HepG2 (cell line): ENCODE data around the gene SLC38A2. TPM values are rescaled to one million over a fixed set of nuclear protein-coding genes. Genes with fewer than 3 reads are reported as not detected.

Experiments used
- CENPX ChIP-seq: sonication (generic); formaldehyde crosslinking; IDR thresholded peaks from 2 replicates; pipeline ENCODE4 v1.9.0; 2021; ENCODE audit warnings: mild to moderate bottlenecking, missing genetic modification reagents, moderate library complexity
- CREB1 ChIP-seq, 2 experiments: fragments of 450-650 bp in 1 of 2; IDR thresholded peaks; 2 replicates each; pipeline ENCODE4 v1.6.1; 2016 to 2017; ENCODE audit warnings: control low read depth in 1 of 2, mild to moderate bottlenecking in 1 of 2, missing compliant biosample characterization in 1 of 2, missing genetic modification characterization in 1 of 2
- ETV5 ChIP-seq: IDR thresholded peaks from 2 replicates; pipeline ENCODE4 v1.6.1; 2018; ENCODE audit warnings: missing biosample characterization, missing genetic modification reagents, inconsistent platforms, borderline replicate concordance
- GATAD1 ChIP-seq: IDR thresholded peaks from 2 replicates; pipeline ENCODE4 v1.6.1; 2016; ENCODE audit warnings: missing genetic modification reagents, missing compliant biosample characterization
- HMGA1 ChIP-seq: sonication (generic); formaldehyde crosslinking; conservative IDR thresholded peaks from 2 replicates; pipeline ENCODE4 v1.4.0; 2020; ENCODE audit warnings: missing genetic modification reagents
- HMGXB4 ChIP-seq, 2 experiments: sonication (generic) in 1 of 2; formaldehyde crosslinking in 1 of 2; IDR thresholded peaks; 2 replicates each; pipeline versions ENCODE4 v1.4.0 to v1.6.1; 2018 to 2020; ENCODE audit warnings: missing genetic modification reagents in 2 of 2, borderline replicate concordance in 1 of 2, low read depth in 1 of 2, mild to moderate bottlenecking in 1 of 2, missing biosample characterization in 1 of 2
- IRX3 ChIP-seq: sonication (generic); formaldehyde crosslinking; IDR thresholded peaks from 2 replicates; pipeline ENCODE4 v1.8.1; 2023; ENCODE audit warnings: mild to moderate bottlenecking, low read depth, missing genetic modification reagents, borderline replicate concordance
- MAX ChIP-seq: IDR thresholded peaks from 2 replicates; pipeline ENCODE4 v1.6.1; 2012; ENCODE audit warnings: inconsistent platforms
- NRL ChIP-seq: sonication (generic); formaldehyde crosslinking; IDR thresholded peaks from 2 replicates; pipeline ENCODE4 v1.5.0; 2020; ENCODE audit warnings: missing genetic modification reagents, mild to moderate bottlenecking, moderate library complexity, borderline replicate concordance
- RFX1 ChIP-seq: fragments of 450-650 bp; IDR thresholded peaks from 2 replicates; pipeline ENCODE4 v1.6.1; 2017
- ZNF337 ChIP-seq: sonication (generic); formaldehyde crosslinking; IDR thresholded peaks from 2 replicates; pipeline ENCODE4 v1.5.1; 2020; ENCODE audit warnings: missing genetic modification reagents, low read depth, mild to moderate bottlenecking, borderline replicate concordance
- ZNF350 ChIP-seq: sonication (generic); formaldehyde crosslinking; IDR thresholded peaks from 2 replicates; pipeline ENCODE4 v1.4.0; 2020; ENCODE audit warnings: mild to moderate bottlenecking, low read depth, missing genetic modification reagents, borderline replicate concordance
- ZNF407 ChIP-seq: sonication (generic); formaldehyde crosslinking; IDR thresholded peaks from one replicate; pipeline ENCODE4 v1.5.1; 2020; ENCODE audit warnings: mild to moderate bottlenecking, missing genetic modification reagents; ENCODE audit errors: not compliant biosample characterization
- ZNF503 ChIP-seq: sonication (generic); formaldehyde crosslinking; IDR thresholded peaks from 2 replicates; pipeline ENCODE4 v1.4.0; 2020; ENCODE audit warnings: missing genetic modification reagents
- ZNF558 ChIP-seq: sonication (generic); formaldehyde crosslinking; IDR thresholded peaks from 2 replicates; pipeline ENCODE4 v1.9.0; 2022; ENCODE audit warnings: mild to moderate bottlenecking, missing genetic modification reagents, borderline replicate concordance
- ZNF597 ChIP-seq: sonication (generic); formaldehyde crosslinking; IDR thresholded peaks from 2 replicates; pipeline ENCODE4 v1.5.0; 2020; ENCODE audit warnings: missing genetic modification reagents
- polyA plus RNA-seq, 8 experiments: library from polyadenylated mRNA; depleted of rRNA in 3 of 8; stranded (reverse) in 7 of 8; unstranded in 1 of 8; fragments of >200 nt; fragmentation: Illumina TruSeq in 4 of 8; extraction: Trizol in 4 of 8; gene quantifications; 2 replicates each; pipeline versions ENCODE4 v1.2.1 to v1.2.3, GENCODE V29; 2011 to 2016; ENCODE audit warnings: low read depth in 4 of 8, missing spikeins in 1 of 8, mixed read lengths in 1 of 8; ENCODE audit not compliant: insufficient read depth in 1 of 8
- total RNA-seq, 5 experiments: library from RNA; depleted of rRNA; stranded (reverse); fragments of >200 nt; fragmentation: Illumina TruSeq; extraction: Trizol; gene quantifications; 2 replicates each; pipeline ENCODE4 v1.2.3, GENCODE V29; 2016; ENCODE audit warnings: low read depth in 1 of 5

SLC38A2 gene
- total and polyA plus RNA-seq, 2 of the 13 experiments (the other 11 are each of a cell fraction or from before 2014, with no cell fraction given) = 368 to 880 TPM

- TF ChIP-seq HMGXB4 (CRISPR knock-in tag; IDR thresholded peaks at IDR 0.05; ENCODE audit: borderline replicate concordance in 1 of 2, low read depth in 1 of 2) (no peak), ZNF350 (CRISPR knock-in tag) (no peak), ZNF597 (CRISPR knock-in tag) (no peak), IRX3 (CRISPR knock-in tag) (no peak), MAX (0 out of 2 replicates have a peak, but pooled peaks have one; percentile 21), CREB1 (IDR thresholded peaks at IDR 0.05) (no peak), CREB1 (CRISPR knock-in tag; IDR thresholded peaks at IDR 0.05) (no peak), HMGA1 (CRISPR knock-in tag) (no peak), ZNF503 (no peak), ZNF337 (no peak), ZNF558 (CRISPR knock-in tag) (no peak), NRL (CRISPR knock-in tag) (no peak), ETV5 (CRISPR knock-in tag) (0 out of 2 replicates have a peak, but pooled peaks have one; percentile 30), CENPX (CRISPR knock-in tag) (no peak), GATAD1 (no peak), RFX1 (no peak), ZNF407 (no peak)
Observed at GRCh38 chr12:46390881-46391280, 18.3 kb upstream of the SLC38A2 start (continued).
